Ishikawa (cell line): ENCODE measurements around the gene MYMX.

Experiments
- CEBPB ChIP-seq: IDR thresholded peaks from 2 replicates; pipeline ENCODE4 v1.6.1; 2012
- NFIC ChIP-seq: IDR thresholded peaks from 2 replicates; pipeline ENCODE4 v1.6.1; 2012
- RAD21 ChIP-seq: IDR thresholded peaks from 2 replicates; pipeline ENCODE4 v1.6.1; 2012; ENCODE audit warnings: low read depth
- TEAD4 ChIP-seq: IDR thresholded peaks from 2 replicates; pipeline ENCODE4 v1.6.1; 2012
- YY1 ChIP-seq: IDR thresholded peaks from 2 replicates; pipeline ENCODE4 v1.6.1; 2012; ENCODE audit warnings: low read depth
- TF ChIP-seq, protein P1 (sequence below): IDR thresholded peaks from 2 replicates; pipeline ENCODE4 v1.6.1; 2012; ENCODE audit warnings: low read depth, mild to moderate bottlenecking

DNA sequence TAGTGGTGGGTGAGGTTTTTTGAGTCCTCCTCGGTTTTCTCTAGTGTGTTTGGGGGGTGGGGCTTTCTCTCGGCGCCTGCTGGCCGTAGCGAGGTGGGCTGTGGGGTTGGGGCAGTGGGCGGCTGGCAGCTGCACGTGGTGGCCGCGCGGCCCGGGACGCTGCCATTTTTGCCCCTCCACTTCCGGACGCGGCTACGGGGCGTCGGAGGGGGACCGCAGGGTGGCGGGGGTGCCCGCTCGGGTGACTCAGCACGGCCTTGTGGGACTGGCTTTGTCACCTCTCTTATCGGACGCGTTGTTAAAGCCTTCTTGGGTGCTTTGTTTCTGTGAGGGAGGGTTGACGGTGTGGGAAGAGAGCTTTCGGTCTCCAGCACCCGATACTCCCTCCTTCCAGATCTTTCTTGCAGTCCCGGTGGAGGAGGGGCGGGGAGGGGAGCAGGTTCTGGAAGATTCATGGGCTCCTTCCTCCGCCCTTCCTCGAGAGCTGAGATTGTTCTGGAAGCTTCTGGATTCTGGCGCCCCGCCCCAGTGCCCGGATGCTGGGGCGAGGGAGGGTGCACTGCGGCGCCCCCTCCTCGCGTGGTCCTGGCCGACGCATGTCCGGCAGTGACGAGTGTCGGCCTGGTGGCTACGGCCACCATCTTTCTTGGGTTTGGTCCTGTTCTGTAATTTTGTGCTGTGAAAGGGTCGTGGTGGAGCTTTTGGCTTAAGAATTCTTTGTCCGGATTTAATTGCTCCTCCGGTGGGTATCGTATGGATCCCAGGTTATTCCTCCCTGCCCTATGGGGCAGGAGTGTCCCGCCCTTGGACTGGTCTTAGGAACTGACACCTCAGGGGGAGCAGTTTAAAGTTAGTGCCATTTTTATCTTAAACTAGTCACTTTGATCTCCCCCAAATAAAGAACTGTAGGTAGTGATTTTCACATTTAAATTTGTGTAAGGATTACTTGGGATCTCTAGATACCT lies 30.9 kb downstream of the MYMX start:
- TF ChIP-seq RAD21: no peak
- no peak for TF ChIP-seq NFIC
- TF ChIP-seq TEAD4: no peak
- TF ChIP-seq, protein P1, sequence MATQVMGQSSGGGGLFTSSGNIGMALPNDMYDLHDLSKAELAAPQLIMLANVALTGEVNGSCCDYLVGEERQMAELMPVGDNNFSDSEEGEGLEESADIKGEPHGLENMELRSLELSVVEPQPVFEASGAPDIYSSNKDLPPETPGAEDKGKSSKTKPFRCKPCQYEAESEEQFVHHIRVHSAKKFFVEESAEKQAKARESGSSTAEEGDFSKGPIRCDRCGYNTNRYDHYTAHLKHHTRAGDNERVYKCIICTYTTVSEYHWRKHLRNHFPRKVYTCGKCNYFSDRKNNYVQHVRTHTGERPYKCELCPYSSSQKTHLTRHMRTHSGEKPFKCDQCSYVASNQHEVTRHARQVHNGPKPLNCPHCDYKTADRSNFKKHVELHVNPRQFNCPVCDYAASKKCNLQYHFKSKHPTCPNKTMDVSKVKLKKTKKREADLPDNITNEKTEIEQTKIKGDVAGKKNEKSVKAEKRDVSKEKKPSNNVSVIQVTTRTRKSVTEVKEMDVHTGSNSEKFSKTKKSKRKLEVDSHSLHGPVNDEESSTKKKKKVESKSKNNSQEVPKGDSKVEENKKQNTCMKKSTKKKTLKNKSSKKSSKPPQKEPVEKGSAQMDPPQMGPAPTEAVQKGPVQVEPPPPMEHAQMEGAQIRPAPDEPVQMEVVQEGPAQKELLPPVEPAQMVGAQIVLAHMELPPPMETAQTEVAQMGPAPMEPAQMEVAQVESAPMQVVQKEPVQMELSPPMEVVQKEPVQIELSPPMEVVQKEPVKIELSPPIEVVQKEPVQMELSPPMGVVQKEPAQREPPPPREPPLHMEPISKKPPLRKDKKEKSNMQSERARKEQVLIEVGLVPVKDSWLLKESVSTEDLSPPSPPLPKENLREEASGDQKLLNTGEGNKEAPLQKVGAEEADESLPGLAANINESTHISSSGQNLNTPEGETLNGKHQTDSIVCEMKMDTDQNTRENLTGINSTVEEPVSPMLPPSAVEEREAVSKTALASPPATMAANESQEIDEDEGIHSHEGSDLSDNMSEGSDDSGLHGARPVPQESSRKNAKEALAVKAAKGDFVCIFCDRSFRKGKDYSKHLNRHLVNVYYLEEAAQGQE: no peak
- TF ChIP-seq YY1: peak; percentile 84
- no peak for TF ChIP-seq CEBPB
